Activated T-cell treated with anti-CD3 and anti-CD28 coated beads, Interleukin-2, amount 50 U/mL, for 4 hours (primary cell): ENCODE data around the gene FKBP5. TPM values are rescaled to one million over a fixed set of nuclear protein-coding genes. Genes with fewer than 3 reads are reported as not detected.
A peak's percentile ranks its signal among the peaks of the same experiment; 100 is the strongest.
"Not testable (repeated sequence)": the region's sequence is repeated elsewhere in the genome, so short reads cannot be mapped to it uniquely, and the experiment has no call there.

Experiments used
- ATAC-seq, 2 donors: fragments of 200-7000 bp; cut with Tn5 transposase; one replicate each; pipeline ENCODE4 v1.10.0; 2021
- DNase-seq: peaks from one replicate; pipeline ENCODE4 v3.0.0-alpha.2; 2020
- H3K27me3 Mint-ChIP-seq: one replicate; pipeline ENCODE4 v1.8.0; 2021; ENCODE audit warnings: low read depth, mixed read lengths
- H3K36me3 Mint-ChIP-seq: one replicate; pipeline ENCODE4 v1.8.0; 2022; ENCODE audit warnings: mixed read lengths; ENCODE audit not compliant: insufficient read depth
- H3K4me1 Mint-ChIP-seq: one replicate; pipeline ENCODE4 v1.8.0; 2021; ENCODE audit warnings: low read depth, mixed read lengths
- H3K4me3 Mint-ChIP-seq: one replicate; pipeline ENCODE4 v1.8.0; 2021; ENCODE audit warnings: mild to moderate bottlenecking, moderate library complexity, mixed read lengths
- H3K9me3 Mint-ChIP-seq: one replicate; pipeline ENCODE4 v1.8.0; 2021; ENCODE audit warnings: mixed read lengths
- total RNA-seq, 3 donors: library from RNA; stranded (reverse); gene quantifications; one replicate each; pipeline ENCODE4 v1.2.1, GENCODE V29; 2021

FKBP5 gene
- total RNA-seq, 3 donors from 2014 or later = 46.5 to 62.3 (median 59.9) TPM

GRCh38 chr6:35717449-35718374 is 29.0 kb upstream of the FKBP5 start:
- H3K4me1 Mint-ChIP-seq = peaks cover 68% of the 10 kb centered on the region
- no peak for DNase-seq
- peak overlapping the region; percentile 29 for H3K4me3 Mint-ChIP-seq
- no peaks in the 10 kb centered on the region for H3K9me3 Mint-ChIP-seq
- no peak for ATAC-seq
- no peaks in the 10 kb centered on the region for H3K27me3 Mint-ChIP-seq
- no peaks in the 10 kb centered on the region for H3K36me3 Mint-ChIP-seq

GRCh38 chr6:35716798-35717197 is 28.1 kb upstream of the FKBP5 start:
- no peaks in the 10 kb centered on the region for H3K9me3 Mint-ChIP-seq
- H3K4me1 Mint-ChIP-seq = peaks cover 61% of the 10 kb centered on the region
- no peak overlapping the region for H3K4me3 Mint-ChIP-seq
- ATAC-seq (no peak), DNase-seq (no peak)
- H3K36me3 Mint-ChIP-seq = no peaks in the 10 kb centered on the region
- H3K27me3 Mint-ChIP-seq = no peaks in the 10 kb centered on the region

GRCh38 chr6:35713006-35713767 is 24.5 kb upstream of the FKBP5 start:
- H3K27me3 Mint-ChIP-seq = no peaks in the 10 kb centered on the region
- ATAC-seq = no peak
- peaks cover 2% of the 10 kb centered on the region for H3K36me3 Mint-ChIP-seq
- no peak for DNase-seq
- peaks cover 45% of the 10 kb centered on the region for H3K4me1 Mint-ChIP-seq
- H3K4me3 Mint-ChIP-seq = no peak overlapping the region
- peaks cover 4% of the 10 kb centered on the region for H3K9me3 Mint-ChIP-seq

GRCh38 chr6:35711731-35712130 is 23.0 kb upstream of the FKBP5 start:
- Mint-ChIP-seq H3K4me1 (peaks cover 32% of the 10 kb centered on the region), H3K4me3 (no peak overlapping the region), H3K36me3 (peaks cover 2% of the 10 kb centered on the region), H3K9me3 (peaks cover 4% of the 10 kb centered on the region), H3K27me3 (no peaks in the 10 kb centered on the region)
- no peak for ATAC-seq
- no peak for DNase-seq

- no peaks in the 10 kb centered on the region for H3K27me3 Mint-ChIP-seq
- H3K4me3 Mint-ChIP-seq = no peak overlapping the region
- H3K4me1 Mint-ChIP-seq = peaks cover 22% of the 10 kb centered on the region
- ATAC-seq = peak; percentile 91 to 95
- H3K36me3 Mint-ChIP-seq = peaks cover 2% of the 10 kb centered on the region
- H3K9me3 Mint-ChIP-seq = peaks cover 4% of the 10 kb centered on the region
- no peak for DNase-seq
Measured at GRCh38 chr6:35710241-35710847, 21.6 kb upstream of the FKBP5 start.

- Mint-ChIP-seq H3K9me3 (peaks cover 4% of the 10 kb centered on the region), H3K4me3 (no peak overlapping the region), H3K4me1 (peaks cover 18% of the 10 kb centered on the region), H3K27me3 (no peaks in the 10 kb centered on the region), H3K36me3 (peaks cover 2% of the 10 kb centered on the region)
- ATAC-seq (no peak), DNase-seq (no peak)
Measured at GRCh38 chr6:35708585-35708984, 19.9 kb upstream of the FKBP5 start.

- Mint-ChIP-seq H3K4me1 (peaks cover 13% of the 10 kb centered on the region), H3K36me3 (peaks cover 2% of the 10 kb centered on the region), H3K4me3 (no peak overlapping the region), H3K9me3 (peaks cover 4% of the 10 kb centered on the region), H3K27me3 (no peaks in the 10 kb centered on the region)
- ATAC-seq = no peak
- no peak for DNase-seq
Measured at GRCh38 chr6:35707714-35708407, 19.1 kb upstream of the FKBP5 start.

- H3K4me3 Mint-ChIP-seq = no peak overlapping the region
- peaks cover 2% of the 10 kb centered on the region for H3K36me3 Mint-ChIP-seq
- H3K4me1 Mint-ChIP-seq = peaks cover 13% of the 10 kb centered on the region
- no peak for ATAC-seq
- peaks cover 4% of the 10 kb centered on the region for H3K9me3 Mint-ChIP-seq
- no peak for DNase-seq
- no peaks in the 10 kb centered on the region for H3K27me3 Mint-ChIP-seq
Measured at GRCh38 chr6:35706468-35706867, 17.8 kb upstream of the FKBP5 start.

GRCh38 chr6:35703554-35703953 is 14.8 kb upstream of the FKBP5 start:
- H3K4me1 Mint-ChIP-seq = no peaks in the 10 kb centered on the region
- ATAC-seq (no peak), DNase-seq (no peak)
- no peaks in the 10 kb centered on the region for H3K9me3 Mint-ChIP-seq
- H3K36me3 Mint-ChIP-seq = peaks cover under 1% of the 10 kb centered on the region
- no peak overlapping the region for H3K4me3 Mint-ChIP-seq
- H3K27me3 Mint-ChIP-seq = no peaks in the 10 kb centered on the region

- Mint-ChIP-seq H3K4me3 (no peak overlapping the region), H3K36me3 (no peaks in the 10 kb centered on the region), H3K4me1 (peaks cover 3% of the 10 kb centered on the region), H3K9me3 (no peaks in the 10 kb centered on the region), H3K27me3 (no peaks in the 10 kb centered on the region)
- DNase-seq (no peak), ATAC-seq (no peak)
Measured at GRCh38 chr6:35698858-35699257, 10.1 kb upstream of the FKBP5 start.

GRCh38 chr6:35698430-35698829 is 9.7 kb upstream of the FKBP5 start:
- not testable (repeated sequence) for H3K36me3 Mint-ChIP-seq, ATAC-seq, DNase-seq

GRCh38 chr6:35694462-35694861 is 5.7 kb upstream of the FKBP5 start:
- H3K27me3 Mint-ChIP-seq = no peaks in the 10 kb centered on the region
- ATAC-seq (peak in 1 of 2 donors; percentile 43), DNase-seq (no peak)
- peaks cover 3% of the 10 kb centered on the region for H3K4me1 Mint-ChIP-seq
- no peak overlapping the region for H3K4me3 Mint-ChIP-seq
- no peaks in the 10 kb centered on the region for H3K36me3 Mint-ChIP-seq
- no peaks in the 10 kb centered on the region for H3K9me3 Mint-ChIP-seq

More at GRCh38 chr6:35698430-35698829, 9.7 kb upstream of the FKBP5 start:
- not testable (repeated sequence) for H3K9me3 Mint-ChIP-seq, H3K4me3 Mint-ChIP-seq, H3K4me1 Mint-ChIP-seq, H3K27me3 Mint-ChIP-seq

GRCh38 chr6:35691027-35691824 is 2.5 kb upstream of the FKBP5 start:
- no peaks in the 10 kb centered on the region for H3K27me3 Mint-ChIP-seq
- no peaks in the 10 kb centered on the region for H3K9me3 Mint-ChIP-seq
- no peak for ATAC-seq
- peak overlapping the region; percentile 16 for H3K4me3 Mint-ChIP-seq
- DNase-seq = no peak
- H3K36me3 Mint-ChIP-seq = no peaks in the 10 kb centered on the region
- peaks cover 13% of the 10 kb centered on the region for H3K4me1 Mint-ChIP-seq
